NCI-H2107 treated with DMSO at 0.1 percent for 48 hours (cell line): ENCODE results near the gene MRGPRD.

Experiments used
- DNase-seq: peaks from one replicate; lab custom pipeline; 2025; ENCODE audit not compliant: unreplicated experiment; lab: John Stamatoyannopoulos, UW

Gene MRGPRD

GRCh38 chr11:68933605-68934320 is 47.0 kb downstream of the MRGPRD start:
- DNase-seq = no peak

DNA sequence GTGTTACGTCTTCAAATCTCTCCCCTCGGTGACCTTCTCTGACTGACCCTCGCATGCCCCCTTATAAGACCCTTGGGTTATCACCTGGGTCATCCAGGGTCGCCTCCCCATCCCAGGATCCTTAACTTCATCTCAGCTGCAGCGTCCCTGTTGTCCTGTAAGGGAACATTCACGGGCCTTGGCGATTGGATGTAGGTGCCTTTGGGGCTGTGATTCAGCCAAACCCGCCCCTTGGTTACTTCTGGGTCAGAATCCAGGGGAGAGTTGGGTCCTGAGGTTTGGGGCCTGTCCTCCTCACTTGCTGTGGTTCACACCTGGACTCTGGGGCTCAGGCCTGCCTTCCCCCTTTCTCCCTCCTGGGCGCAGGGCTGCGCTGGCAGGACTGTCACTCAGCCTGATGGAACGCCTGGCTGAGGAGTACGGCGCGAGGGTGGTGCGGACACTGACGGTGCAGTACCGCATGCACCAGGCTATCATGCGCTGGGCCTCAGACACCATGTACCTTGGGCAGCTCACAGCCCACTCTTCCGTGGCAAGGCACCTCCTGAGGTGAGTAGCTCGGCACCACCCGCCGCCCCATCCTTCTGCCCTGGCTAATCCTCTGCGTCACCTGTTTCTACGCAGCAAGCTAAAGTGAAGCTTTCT is 47.7 kb downstream of the MRGPRD start:
- DNase-seq = no peak

GRCh38 chr11:68932358-68932757 is 48.4 kb downstream of the MRGPRD start:
- no peak for DNase-seq

DNA sequence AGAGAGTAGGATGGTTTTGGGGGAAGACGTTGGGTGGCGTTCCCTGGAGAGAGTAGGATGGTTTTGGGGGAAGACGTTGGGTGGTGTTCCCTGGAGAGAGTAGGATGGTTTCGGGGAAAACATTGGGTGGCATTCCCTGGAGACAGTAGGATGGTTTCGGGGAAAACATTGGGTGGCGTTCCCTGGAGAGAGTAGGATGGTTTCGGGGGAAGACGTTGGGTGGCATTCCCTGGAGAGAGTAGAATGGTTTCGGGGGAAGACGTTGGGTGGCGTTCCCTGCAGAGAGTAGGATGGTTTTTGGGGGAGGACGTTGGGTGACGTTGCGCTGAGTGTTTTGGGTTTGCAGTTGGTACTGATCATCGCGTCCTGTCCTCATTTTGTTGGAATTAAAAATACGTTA is 48.9 kb downstream of the MRGPRD start:
- no peak for DNase-seq

GRCh38 chr11:68930991-68931855 is 49.6 kb downstream of the MRGPRD start:
- no peak for DNase-seq
